Measurements from ENCODE around the gene ZNF839.

The ZNF839 gene

DNA sequence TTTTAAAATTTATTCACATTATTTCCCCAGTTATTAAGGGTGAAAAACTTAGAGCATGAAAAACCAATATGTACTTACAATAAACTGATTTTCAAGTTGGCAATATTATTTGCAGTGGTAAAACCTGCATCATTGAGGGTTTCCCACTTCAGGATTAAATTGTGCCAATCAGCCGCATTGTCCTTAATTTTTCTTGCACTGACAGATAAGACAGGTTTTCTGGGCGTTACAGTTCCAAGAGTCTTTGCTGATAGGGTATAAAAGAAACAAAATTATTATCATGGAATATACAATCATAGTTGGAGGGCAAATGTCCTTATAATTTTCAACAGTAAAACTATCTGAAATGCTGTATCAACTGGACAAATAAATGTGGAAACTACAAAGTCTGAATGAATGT is 39.8 kb downstream of the ZNF839 start:
- no peak for DNase-seq (ENCODE audit: low read depth, low spot score)
- no peak overlapping the region for H3K4me3 ChIP-seq (ENCODE audit: low read depth, low read length)
- in situ Hi-C loops (cut with HindIII; ENCODE audit: low sequenced_read_pairs) = no loop called here
- TF ChIP-seq, protein P1, sequence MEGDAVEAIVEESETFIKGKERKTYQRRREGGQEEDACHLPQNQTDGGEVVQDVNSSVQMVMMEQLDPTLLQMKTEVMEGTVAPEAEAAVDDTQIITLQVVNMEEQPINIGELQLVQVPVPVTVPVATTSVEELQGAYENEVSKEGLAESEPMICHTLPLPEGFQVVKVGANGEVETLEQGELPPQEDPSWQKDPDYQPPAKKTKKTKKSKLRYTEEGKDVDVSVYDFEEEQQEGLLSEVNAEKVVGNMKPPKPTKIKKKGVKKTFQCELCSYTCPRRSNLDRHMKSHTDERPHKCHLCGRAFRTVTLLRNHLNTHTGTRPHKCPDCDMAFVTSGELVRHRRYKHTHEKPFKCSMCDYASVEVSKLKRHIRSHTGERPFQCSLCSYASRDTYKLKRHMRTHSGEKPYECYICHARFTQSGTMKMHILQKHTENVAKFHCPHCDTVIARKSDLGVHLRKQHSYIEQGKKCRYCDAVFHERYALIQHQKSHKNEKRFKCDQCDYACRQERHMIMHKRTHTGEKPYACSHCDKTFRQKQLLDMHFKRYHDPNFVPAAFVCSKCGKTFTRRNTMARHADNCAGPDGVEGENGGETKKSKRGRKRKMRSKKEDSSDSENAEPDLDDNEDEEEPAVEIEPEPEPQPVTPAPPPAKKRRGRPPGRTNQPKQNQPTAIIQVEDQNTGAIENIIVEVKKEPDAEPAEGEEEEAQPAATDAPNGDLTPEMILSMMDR (IDR thresholded peaks at IDR 0.05; ENCODE audit: low read depth, low read length) = no peak

DNA sequence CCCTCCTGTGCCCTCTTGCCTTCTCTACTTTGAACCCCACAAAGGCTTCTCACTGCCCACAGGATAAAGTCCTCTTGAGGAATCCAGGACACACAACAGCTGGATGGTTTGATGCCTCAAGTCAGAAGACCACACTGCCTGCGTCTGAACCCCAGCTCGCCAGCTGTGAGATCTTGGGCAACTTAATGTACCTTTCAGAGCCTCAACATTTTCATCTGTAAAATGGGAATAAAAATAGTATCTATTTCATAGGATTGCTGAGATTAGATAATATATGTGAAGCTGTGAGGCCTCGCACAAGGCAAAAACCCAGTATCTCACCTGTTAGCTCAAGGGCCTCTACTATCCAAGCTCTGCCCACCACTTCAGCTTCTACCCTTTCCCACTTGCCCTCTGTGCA is 40.8 kb downstream of the ZNF839 start:
- no peak for DNase-seq (ENCODE audit: low read depth, low spot score)
- TF ChIP-seq, protein P1 (IDR thresholded peaks at IDR 0.05; ENCODE audit: low read depth, low read length) = no peak
- no peak overlapping the region for H3K4me3 ChIP-seq (ENCODE audit: low read depth, low read length)
- in situ Hi-C loops (cut with HindIII; ENCODE audit: low sequenced_read_pairs) = no loop called here

DNA sequence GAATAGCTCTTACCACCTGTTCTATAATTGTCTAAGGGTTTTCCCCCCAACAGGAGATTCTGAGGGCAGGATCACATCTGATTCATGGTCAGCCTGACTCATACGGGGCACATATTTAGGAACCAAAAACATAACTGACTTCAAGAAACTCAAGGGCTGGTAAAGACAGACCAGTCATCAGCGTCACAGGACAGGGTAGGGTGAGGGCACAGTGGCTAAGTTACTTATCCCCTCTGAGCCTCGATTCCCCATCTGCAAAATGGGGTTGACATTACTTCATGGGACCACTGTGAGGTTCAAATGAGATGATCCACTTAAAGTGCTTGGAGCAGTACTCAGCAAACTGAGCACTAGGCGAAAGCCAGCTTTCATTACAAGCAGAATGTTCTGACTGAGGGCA is 42.5 kb downstream of the ZNF839 start:
- in situ Hi-C loops (cut with HindIII; ENCODE audit: low sequenced_read_pairs) = no loop called here
- DNase-seq (ENCODE audit: low read depth, low spot score) = peak; percentile 8
- TF ChIP-seq, protein P1 (IDR thresholded peaks at IDR 0.05; ENCODE audit: low read depth, low read length) = no peak
- peak overlapping the region; percentile 84 for H3K4me3 ChIP-seq (ENCODE audit: low read depth, low read length)

DNA sequence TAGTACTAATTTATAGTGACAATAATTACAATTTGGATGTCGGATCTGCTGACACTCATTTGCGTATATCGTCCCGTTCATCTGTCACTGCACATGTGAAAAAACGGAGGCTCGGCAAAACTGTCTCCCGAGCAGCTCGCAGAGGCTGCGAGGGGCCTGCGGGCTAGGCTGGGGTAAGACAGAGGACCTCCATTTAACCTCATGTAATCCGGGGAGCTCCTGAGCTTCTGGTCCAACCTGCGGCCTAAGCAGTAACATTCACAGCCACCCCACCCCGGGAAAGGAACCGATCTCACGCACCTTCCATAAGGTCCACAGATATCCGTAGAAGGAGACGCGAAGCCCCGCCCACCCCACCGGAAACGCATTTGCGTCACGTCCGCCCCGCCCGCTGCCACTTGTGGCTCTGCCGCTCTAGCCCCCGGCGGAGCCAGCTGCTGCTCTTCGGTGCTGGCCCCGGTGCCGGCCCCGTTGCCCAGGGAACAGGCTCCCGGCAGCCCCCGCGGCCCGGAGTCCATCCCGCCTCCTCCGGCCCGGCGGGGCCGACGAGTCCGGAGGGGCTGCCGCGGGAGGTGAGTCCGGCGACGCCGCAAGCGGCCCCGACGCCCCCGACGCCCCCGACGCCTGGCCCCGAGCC is 43.1 kb downstream of the ZNF839 start, which contains the start of the genes CINP and TECPR2:
Gene CINP (minus strand): TSS at position 346 of the 637 bp plus-strand sequence. CDS start 39 bp downstream, at position 307.
Gene TECPR2 (plus strand): TSS at position 397 of the 637 bp plus-strand sequence. CDS start 13,781 bp downstream, outside the sequence.
- in situ Hi-C loops (cut with HindIII; ENCODE audit: low sequenced_read_pairs) = no loop called here
- TF ChIP-seq, protein P1 (IDR thresholded peaks at IDR 0.05; ENCODE audit: low read depth, low read length) = no peak
- peak; percentile 96 for DNase-seq (ENCODE audit: low read depth, low spot score)
- H3K4me3 ChIP-seq (ENCODE audit: low read depth, low read length) = peak within 1 kb of the TSS; percentile 84

DNA sequence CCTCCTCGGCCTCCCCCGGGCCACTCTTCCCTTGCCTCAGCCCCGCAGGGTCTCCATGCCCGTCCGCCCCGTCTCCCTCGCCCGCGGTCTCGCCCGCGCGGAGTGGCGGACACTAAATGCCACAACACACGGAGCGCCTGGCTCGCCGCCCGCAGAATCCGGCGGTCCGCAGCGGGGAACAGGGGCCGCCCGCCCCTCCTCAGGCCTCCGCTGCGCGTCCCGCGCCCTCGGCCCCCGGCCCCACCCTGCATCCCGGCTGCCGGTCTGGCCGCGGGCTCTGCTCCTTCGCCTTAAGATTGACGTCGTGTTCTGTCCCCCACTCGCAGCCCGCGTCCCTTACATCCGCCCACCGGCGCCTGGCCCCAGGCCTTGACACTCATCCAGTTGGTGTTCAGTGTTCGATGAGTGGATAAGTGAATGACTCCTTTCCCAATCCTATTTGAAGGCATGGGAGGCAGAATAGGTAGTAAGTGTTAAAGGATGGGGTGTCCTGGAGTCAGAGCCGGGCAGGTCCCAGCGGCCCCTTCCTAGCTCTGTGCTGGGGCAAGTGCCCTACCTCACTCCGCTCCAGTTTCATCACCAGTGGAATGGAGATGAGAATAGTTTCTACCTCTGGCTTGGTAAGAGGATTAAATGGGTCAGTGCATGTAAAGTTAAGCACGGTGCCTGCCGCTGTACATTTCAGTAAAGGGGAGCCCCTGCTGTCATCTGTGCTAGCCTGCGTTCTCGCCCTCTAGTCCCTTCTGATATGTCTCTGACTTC is 43.8 kb downstream of the ZNF839 start:
- TF ChIP-seq, protein P1 (IDR thresholded peaks at IDR 0.05; ENCODE audit: low read depth, low read length) = no peak
- DNase-seq (ENCODE audit: low read depth, low spot score) = peak; percentile 38
- H3K4me3 ChIP-seq (ENCODE audit: low read depth, low read length) = peak overlapping the region; percentile 84
- in situ Hi-C loops (cut with HindIII; ENCODE audit: low sequenced_read_pairs) = no loop called here

DNA sequence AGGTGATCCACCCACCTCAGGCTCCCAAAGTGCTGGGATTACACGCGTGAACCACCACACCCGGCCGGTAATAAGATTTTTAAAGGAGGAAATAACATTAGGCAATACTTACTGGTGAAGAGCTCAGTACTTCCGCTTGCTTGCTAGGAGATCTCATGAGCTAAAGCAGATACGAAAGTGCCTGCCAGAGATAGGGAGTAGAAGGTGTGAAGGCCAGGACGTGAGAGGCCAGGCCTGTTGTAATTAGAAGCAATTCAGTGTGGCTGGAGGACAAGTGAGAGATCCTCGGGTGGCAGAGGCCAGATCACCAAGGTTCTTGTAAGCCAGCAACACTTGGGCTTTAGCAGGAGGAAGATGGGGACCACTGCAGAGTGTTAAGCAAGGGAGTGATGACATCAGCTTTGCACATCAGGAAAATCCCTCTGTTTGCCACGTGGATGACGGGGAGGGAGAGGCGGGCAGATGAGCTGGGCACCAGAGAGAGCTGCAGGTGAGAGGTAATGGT is 50.8 kb downstream of the ZNF839 start:
- no peak overlapping the region for H3K4me3 ChIP-seq (ENCODE audit: low read depth, low read length)
- in situ Hi-C loops (cut with HindIII; ENCODE audit: low sequenced_read_pairs) = no loop called here
- no peak for DNase-seq (ENCODE audit: low read depth, low spot score)

More for the DNA sequence above, 50.8 kb downstream of the ZNF839 start:
- TF ChIP-seq, protein P1 (IDR thresholded peaks at IDR 0.05; ENCODE audit: low read depth, low read length) = no peak

Measured in astrocyte of the spinal cord (primary cell).